GM12878 (cell line): ENCODE results near the gene MAPKAP1. TPM values are rescaled to one million over a fixed set of nuclear protein-coding genes. Genes with fewer than 3 reads are reported as not detected.

Experiments used
- ATAC-seq: fragments of 200-7000 bp; cut with Tn5 transposase; 3 replicates; pipeline ENCODE4 v1.9.1; 2020; ENCODE audit warnings: mild to moderate bottlenecking, moderate library complexity
- BruUV-seq: library from RNA; stranded (reverse); fragments of 400-500 nt; replicated peaks from 2 replicates; lab custom pipeline; 2021; lab: Mats Ljungman, UMichigan
- CTCF ChIA-PET: fragments of 300-600 bp; sonication (Branson Sonifier 250); formaldehyde crosslinking; extraction: SDS; loops from one replicate; lab custom pipeline; 2021; ENCODE audit warnings: inconsistent platforms; lab: Yijun Ruan, JAX
- POLR2A ChIA-PET: fragments of 350-600 bp; formaldehyde crosslinking; extraction: SDS; loops from one replicate; lab custom pipeline; 2021; ENCODE audit warnings: inconsistent platforms; lab: Charles Lee
- RAD21 ChIA-PET: fragments of 300-600 bp; sonication (Branson Sonifier 250); formaldehyde crosslinking; loops from one replicate; lab custom pipeline; 2023; ENCODE audit warnings: antibody characterized with exemption; ENCODE audit not compliant: unreplicated experiment; lab: Charles Lee
- SMC1A ChIA-PET: fragments of 300-600 bp; sonication (Branson Sonifier 250); formaldehyde crosslinking; loops from one replicate; lab custom pipeline; 2023; ENCODE audit not compliant: unreplicated experiment, uncharacterized antibody; lab: Charles Lee
- DNase-seq: peaks from one replicate; pipeline ENCODE4 v3.0.0-alpha.2; 2011; ENCODE audit warnings: low read depth, low spot score
- FAIRE-seq: peaks from 3 replicates; lab custom pipeline; 2011; peaks lifted over from hg19 to GRCh38; lab: Jason Lieb, UNC
- H2AFZ ChIP-seq: 2 replicates; pipeline ENCODE4 v1.6.0; 2011; ENCODE audit warnings: low read depth, low read length, control low read depth; ENCODE audit not compliant: control insufficient read depth
- H3K27ac ChIP-seq: 2 replicates; pipeline ENCODE4 v1.5.1; 2011; ENCODE audit warnings: control low read depth; ENCODE audit not compliant: control insufficient read depth, insufficient read depth
- H3K27me3 ChIP-seq, 2 experiments: replicated peaks in 1 of 2; 2 replicates each; pipeline versions ENCODE4 v1.6.0 to v1.6.1; 2011; ENCODE audit warnings: low read length in 1 of 2; ENCODE audit not compliant: control insufficient read depth in 2 of 2, insufficient read depth in 2 of 2
- H3K36me3 ChIP-seq, 2 experiments: 2 replicates each; pipeline ENCODE4 v1.5.1; 2011; ENCODE audit warnings: low read length in 1 of 2; ENCODE audit not compliant: control insufficient read depth in 2 of 2, insufficient read depth in 2 of 2
- H3K4me1 ChIP-seq: 2 replicates; pipeline ENCODE4 v1.6.1; 2011; ENCODE audit warnings: mild to moderate bottlenecking, low read length, moderate library complexity, mixed read lengths; ENCODE audit not compliant: control insufficient read depth, insufficient read depth
- H3K4me2 ChIP-seq: 2 replicates; pipeline ENCODE4 v1.6.0; 2011; ENCODE audit warnings: control low read depth; ENCODE audit not compliant: control insufficient read depth, insufficient read depth
- H3K4me3 ChIP-seq: fragments of 200-600 bp; sonication (generic); 2 replicates; pipeline ENCODE4 v1.5.1; 2016
- H3K79me2 ChIP-seq: 2 replicates; pipeline ENCODE4 v1.6.0; 2011; ENCODE audit warnings: low read length; ENCODE audit not compliant: control insufficient read depth, insufficient read depth
- H3K9ac ChIP-seq: 2 replicates; pipeline ENCODE4 v1.8.0; 2011; ENCODE audit warnings: low read length, control low read depth, mixed read lengths; ENCODE audit not compliant: control insufficient read depth, insufficient read depth
- H3K9me3 ChIP-seq: replicated peaks from 3 replicates; pipeline ENCODE4 v1.5.1; 2011; ENCODE audit warnings: mild to moderate bottlenecking, low read length; ENCODE audit not compliant: control insufficient read depth, insufficient read depth
- H4K20me1 ChIP-seq: 2 replicates; pipeline ENCODE4 v1.6.0; 2011; ENCODE audit not compliant: control insufficient read depth, insufficient read depth
- CHD1 ChIP-seq: IDR thresholded peaks from 2 replicates; pipeline ENCODE4 v1.6.1; 2012; ENCODE audit warnings: low read depth, low read length, improper control_type of control experiment
- CREM ChIP-seq: IDR thresholded peaks from 2 replicates; pipeline ENCODE4 v1.6.1; 2014; ENCODE audit warnings: antibody characterized with exemption, low read depth
- MAX ChIP-seq: IDR thresholded peaks from 2 replicates; pipeline ENCODE4 v1.6.1; 2012; ENCODE audit warnings: low read depth, low read length, improper control_type of control experiment
- MTA2 ChIP-seq: fragments of 450-650 bp; IDR thresholded peaks from 2 replicates; pipeline ENCODE4 v1.6.1; 2016; ENCODE audit warnings: low read depth, mild to moderate bottlenecking, moderate library complexity
- POU2F2 ChIP-seq: IDR thresholded peaks from 3 replicates; pipeline ENCODE4 v1.6.1; 2011; ENCODE audit warnings: low read depth, mild to moderate bottlenecking, low read length, borderline replicate concordance
- SMAD1 ChIP-seq: fragments of 450-650 bp; IDR thresholded peaks from 2 replicates; pipeline ENCODE4 v1.6.1; 2018; ENCODE audit warnings: mild to moderate bottlenecking, low read depth; ENCODE audit not compliant: partially characterized antibody
- SP1 ChIP-seq: IDR thresholded peaks from one replicate; pipeline ENCODE4 v1.6.1; 2011; ENCODE audit warnings: low read depth, low read length
- SRF ChIP-seq, 2 experiments: IDR thresholded peaks; 2 replicates each; pipeline ENCODE4 v1.6.1; 2011; ENCODE audit warnings: low read depth in 2 of 2, low read length in 2 of 2, mild to moderate bottlenecking in 1 of 2, moderate library complexity in 1 of 2
- ZNF217 ChIP-seq: fragments of 450-650 bp; IDR thresholded peaks from 2 replicates; pipeline ENCODE4 v1.6.1; 2017; ENCODE audit warnings: antibody characterized with exemption, mild to moderate bottlenecking
- WGBS: methylation state at CpG from one replicate; pipeline ENCODE4 v1.1.6; 2016; ENCODE audit warnings: low lambda C conversion rate; ENCODE audit not compliant: insufficient replicate concordance, insufficient coverage; ENCODE audit errors: missing lambda C conversion rate; 5-methylcytosine and 5-hydroxymethylcytosine counted together
- in situ Hi-C: fragments of 300-500 bp; cut with MboI; formaldehyde crosslinking; loops from 9 replicates; pipeline ENCODE4 v1.14.3; 2018; ENCODE audit warnings: mixed read lengths
- intact Hi-C: fragments of 100-400 bp; cut with micrococcal nuclease; formaldehyde crosslinking; loops from one replicate; pipeline ENCODE4 v1.14.2; 2022; ENCODE audit not compliant: unreplicated experiment
- polyA plus RNA-seq, 11 experiments: library from polyadenylated mRNA; depleted of rRNA in 4 of 11; unstranded in 6 of 11; stranded (reverse) in 5 of 11; fragments of >200 nt; fragmentation: Nextera tagmentation in 4 of 11; fragmentation: Illumina TruSeq in 1 of 11; extraction: Ambion mirVana in 4 of 11; extraction: Trizol in 1 of 11; gene quantifications; 1 replicate in 1 of 11; 2 replicates in 10 of 11; pipeline versions ENCODE4 v1.2.1 to v1.2.3, GENCODE V29; 2011 to 2016; ENCODE audit warnings: inconsistent platforms in 2 of 11, missing spikeins in 2 of 11, low read depth in 1 of 11
- total RNA-seq, 4 experiments: library from RNA; depleted of rRNA in 3 of 4; stranded (reverse); fragments of >200 nt in 3 of 4; fragmentation: Illumina TruSeq in 1 of 4; extraction: Trizol in 1 of 4; gene quantifications; 2 replicates each; pipeline versions ENCODE4 v1.2.1 to v1.2.3, GENCODE V29; 2013 to 2021

MAPKAP1 gene
- total and polyA plus RNA-seq, 10 of the 15 experiments (the other 5 are each of a cell fraction or from before 2014, with no cell fraction given): 5.1 to 188 (median 105) TPM

- in situ Hi-C loops: no loop called here
- Histone ChIP-seq H3K27me3 (no peaks in the 10 kb centered on the region), H3K9ac (no peak overlapping the region), H3K27ac (no peak overlapping the region; the same call in 1 of the 2 replicates), H3K9me3 (no peaks in the 10 kb centered on the region; the same call in 2 of the 3 replicates), H3K4me2 (no peak overlapping the region), H2AFZ (no peak overlapping the region), H3K79me2 (peaks cover 48% of the 10 kb centered on the region), H3K36me3 (peaks cover 5 to 7% of the 10 kb centered on the region in 2 experiments), H3K4me3 (no peak overlapping the region), H4K20me1 (no peaks in the 10 kb centered on the region), H3K4me1 (peaks cover 32% of the 10 kb centered on the region)
- CTCF ChIA-PET: interaction anchor here (0.7 to 1.3 kb wide), 4 partner anchors 10 to 24 kb away, joined by 3 to 7 read pairs (median 4); no protein-coding TSS in a partner anchor
- ATAC-seq (no peak), FAIRE-seq (no peak), DNase-seq (no peak)
- SMC1A ChIA-PET: interaction anchor here (0.6 to 2.9 kb wide), 6 partner anchors 14 to 144 kb away, joined by 3 to 10 read pairs (median 4); no protein-coding TSS in a partner anchor
- TF ChIP-seq POU2F2: no peak
- no peak for TF ChIP-seq ZNF217
- TF ChIP-seq MAX: no peak
- no peak for TF ChIP-seq CREM
- TF ChIP-seq SP1: no peak
- no peak for TF ChIP-seq MTA2
- TF ChIP-seq CHD1: no peak
- no peak for TF ChIP-seq SMAD1
- TF ChIP-seq SRF (IDR thresholded peaks at IDR 0.05; ENCODE audit: low read depth in 2 of 2, low read length in 2 of 2): no peak
- WGBS: 98% methylated on average over 3 of the region's 3 CpGs
- intact Hi-C loops: no loop called here
- POLR2A ChIA-PET: interaction anchor here (0.5 to 2.2 kb wide), 3 partner anchors 10 to 109 kb away, joined by 3 to 5 read pairs (median 5); no protein-coding TSS in a partner anchor
- no TSS peak for BruUV-seq
- RAD21 ChIA-PET: interaction anchor here (0.9 to 1.0 kb wide), 2 partner anchors 11 to 24 kb away, joined by 3 to 4 read pairs; no protein-coding TSS in a partner anchor
These were observed 50.4 kb downstream of the MAPKAP1 start for GRCh38 chr9:125656560-125656959.
